HL-60 (cell line): Measurements from ENCODE around the gene GRM8.

Experiments
- DNase-seq, 2 experiments: peaks; one replicate each; pipeline ENCODE4 v3.0.0-alpha.2; 2010 to 2020; ENCODE audit warnings: low read depth in 1 of 2, low spot score in 1 of 2
- H3K27ac ChIP-seq: fragments of 250-450 bp; sonication (Bioruptor Pico); replicated peaks from 2 replicates; pipeline ENCODE4 v1.5.1; 2020; ENCODE audit warnings: mild to moderate bottlenecking, moderate library complexity
- H3K27me3 ChIP-seq: fragments of 250-450 bp; sonication (Bioruptor Pico); 2 replicates; pipeline ENCODE4 v1.5.1; 2021; ENCODE audit warnings: mild to moderate bottlenecking, moderate library complexity; ENCODE audit not compliant: insufficient read depth, poor library complexity, severe bottlenecking
- H3K4me3 ChIP-seq: replicated peaks from 2 replicates; pipeline ENCODE4 v1.5.1; 2011; ENCODE audit warnings: mild to moderate bottlenecking, control low read depth, low read length; ENCODE audit not compliant: insufficient read depth
- GABPA ChIP-seq: IDR thresholded peaks from 2 replicates; pipeline ENCODE4 v1.6.1; 2012; ENCODE audit warnings: low read depth
- POLR2AphosphoS5 ChIP-seq: IDR thresholded peaks from 2 replicates; pipeline ENCODE4 v1.6.1; 2012; ENCODE audit warnings: low read depth
- SPI1 ChIP-seq: IDR thresholded peaks from 2 replicates; pipeline ENCODE4 v1.6.1; 2012; ENCODE audit warnings: low read depth, mild to moderate bottlenecking, borderline replicate concordance
- TF ChIP-seq, protein P1 (sequence below): IDR thresholded peaks from one replicate; pipeline ENCODE4 v1.5.1; 2011; ENCODE audit warnings: low read length, control low read depth, inconsistent platforms; ENCODE audit not compliant: insufficient read depth
- TF ChIP-seq, protein P2 (sequence below): IDR thresholded peaks from 2 replicates; pipeline ENCODE4 v1.6.1; 2012; ENCODE audit warnings: low read depth; ENCODE audit not compliant: insufficient replicate concordance

GRM8 gene

DNA sequence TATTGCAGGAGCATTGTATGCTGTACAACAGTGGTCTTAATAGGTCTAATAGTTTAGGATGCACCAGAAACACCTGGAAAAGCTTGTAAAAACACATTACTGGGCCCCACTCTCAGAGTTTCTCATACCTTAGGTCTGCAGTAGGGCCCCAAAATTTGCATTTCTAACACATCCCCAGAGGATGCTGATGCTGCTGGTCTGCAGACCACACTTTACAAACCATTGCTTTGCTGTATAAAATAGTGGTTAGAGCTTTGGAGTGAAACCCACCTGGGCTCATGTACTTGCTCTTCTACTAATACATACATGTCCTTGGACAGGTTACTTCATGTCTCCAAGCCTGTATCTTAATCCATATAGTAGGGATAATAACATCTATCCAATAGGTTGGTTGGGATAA is 279.7 kb downstream of the GRM8 start:
- no peak for DNase-seq
- TF ChIP-seq, protein P1, sequence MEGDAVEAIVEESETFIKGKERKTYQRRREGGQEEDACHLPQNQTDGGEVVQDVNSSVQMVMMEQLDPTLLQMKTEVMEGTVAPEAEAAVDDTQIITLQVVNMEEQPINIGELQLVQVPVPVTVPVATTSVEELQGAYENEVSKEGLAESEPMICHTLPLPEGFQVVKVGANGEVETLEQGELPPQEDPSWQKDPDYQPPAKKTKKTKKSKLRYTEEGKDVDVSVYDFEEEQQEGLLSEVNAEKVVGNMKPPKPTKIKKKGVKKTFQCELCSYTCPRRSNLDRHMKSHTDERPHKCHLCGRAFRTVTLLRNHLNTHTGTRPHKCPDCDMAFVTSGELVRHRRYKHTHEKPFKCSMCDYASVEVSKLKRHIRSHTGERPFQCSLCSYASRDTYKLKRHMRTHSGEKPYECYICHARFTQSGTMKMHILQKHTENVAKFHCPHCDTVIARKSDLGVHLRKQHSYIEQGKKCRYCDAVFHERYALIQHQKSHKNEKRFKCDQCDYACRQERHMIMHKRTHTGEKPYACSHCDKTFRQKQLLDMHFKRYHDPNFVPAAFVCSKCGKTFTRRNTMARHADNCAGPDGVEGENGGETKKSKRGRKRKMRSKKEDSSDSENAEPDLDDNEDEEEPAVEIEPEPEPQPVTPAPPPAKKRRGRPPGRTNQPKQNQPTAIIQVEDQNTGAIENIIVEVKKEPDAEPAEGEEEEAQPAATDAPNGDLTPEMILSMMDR = no peak
- TF ChIP-seq SPI1 (no peak), GABPA (no peak), POLR2AphosphoS5 (no peak)
- TF ChIP-seq, protein P2, sequence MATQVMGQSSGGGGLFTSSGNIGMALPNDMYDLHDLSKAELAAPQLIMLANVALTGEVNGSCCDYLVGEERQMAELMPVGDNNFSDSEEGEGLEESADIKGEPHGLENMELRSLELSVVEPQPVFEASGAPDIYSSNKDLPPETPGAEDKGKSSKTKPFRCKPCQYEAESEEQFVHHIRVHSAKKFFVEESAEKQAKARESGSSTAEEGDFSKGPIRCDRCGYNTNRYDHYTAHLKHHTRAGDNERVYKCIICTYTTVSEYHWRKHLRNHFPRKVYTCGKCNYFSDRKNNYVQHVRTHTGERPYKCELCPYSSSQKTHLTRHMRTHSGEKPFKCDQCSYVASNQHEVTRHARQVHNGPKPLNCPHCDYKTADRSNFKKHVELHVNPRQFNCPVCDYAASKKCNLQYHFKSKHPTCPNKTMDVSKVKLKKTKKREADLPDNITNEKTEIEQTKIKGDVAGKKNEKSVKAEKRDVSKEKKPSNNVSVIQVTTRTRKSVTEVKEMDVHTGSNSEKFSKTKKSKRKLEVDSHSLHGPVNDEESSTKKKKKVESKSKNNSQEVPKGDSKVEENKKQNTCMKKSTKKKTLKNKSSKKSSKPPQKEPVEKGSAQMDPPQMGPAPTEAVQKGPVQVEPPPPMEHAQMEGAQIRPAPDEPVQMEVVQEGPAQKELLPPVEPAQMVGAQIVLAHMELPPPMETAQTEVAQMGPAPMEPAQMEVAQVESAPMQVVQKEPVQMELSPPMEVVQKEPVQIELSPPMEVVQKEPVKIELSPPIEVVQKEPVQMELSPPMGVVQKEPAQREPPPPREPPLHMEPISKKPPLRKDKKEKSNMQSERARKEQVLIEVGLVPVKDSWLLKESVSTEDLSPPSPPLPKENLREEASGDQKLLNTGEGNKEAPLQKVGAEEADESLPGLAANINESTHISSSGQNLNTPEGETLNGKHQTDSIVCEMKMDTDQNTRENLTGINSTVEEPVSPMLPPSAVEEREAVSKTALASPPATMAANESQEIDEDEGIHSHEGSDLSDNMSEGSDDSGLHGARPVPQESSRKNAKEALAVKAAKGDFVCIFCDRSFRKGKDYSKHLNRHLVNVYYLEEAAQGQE = no peak
- no peak overlapping the region for H3K4me3 ChIP-seq
- no peak overlapping the region for H3K27ac ChIP-seq
- H3K27me3 ChIP-seq = no peaks in the 10 kb centered on the region

DNA sequence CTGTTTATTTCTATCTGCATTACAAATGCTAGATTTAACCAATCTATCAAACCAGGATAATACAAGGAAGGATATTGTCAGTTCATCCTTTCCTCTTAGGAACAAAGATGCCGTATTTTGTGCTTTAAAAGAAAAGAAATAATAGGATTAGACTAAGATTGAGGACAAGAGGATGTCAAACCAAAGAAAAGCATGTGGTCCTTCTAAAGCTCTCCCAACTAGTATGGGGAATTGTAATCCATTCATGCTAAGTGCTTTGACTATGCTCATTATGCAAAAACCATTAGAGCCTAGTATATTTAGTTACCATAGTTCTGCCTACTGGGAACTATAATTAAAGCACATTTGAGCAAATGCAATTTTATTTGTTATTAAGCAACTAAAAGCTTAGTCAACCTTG is 280.2 kb downstream of the GRM8 start:
- no peak overlapping the region for H3K4me3 ChIP-seq
- no peaks in the 10 kb centered on the region for H3K27me3 ChIP-seq
- no peak overlapping the region for H3K27ac ChIP-seq
- no peak for DNase-seq
- no peak for TF ChIP-seq GABPA
- TF ChIP-seq, protein P2 = no peak
- TF ChIP-seq POLR2AphosphoS5 = no peak
- TF ChIP-seq, protein P1 = no peak

DNA sequence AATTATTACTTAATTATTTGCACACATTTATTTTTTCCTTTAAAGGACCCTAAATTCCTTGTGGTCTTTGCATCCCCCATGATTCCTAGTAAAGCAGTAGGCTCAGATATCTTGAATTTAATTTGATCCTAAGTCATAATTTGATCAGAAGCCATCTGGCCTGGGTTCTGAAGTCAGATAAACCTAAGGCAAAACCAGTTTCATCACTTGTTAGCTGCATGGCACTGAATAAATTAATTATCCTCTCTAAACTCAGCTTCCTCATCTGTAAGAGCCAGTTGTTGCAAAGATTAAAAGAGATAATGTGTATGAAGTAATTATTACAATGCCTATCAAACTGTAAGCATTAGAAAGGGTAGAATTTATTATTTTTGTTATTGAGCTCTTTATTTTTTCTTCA is 293.1 kb downstream of the GRM8 start:
- Histone ChIP-seq H3K4me3 (no peak overlapping the region), H3K27me3 (no peaks in the 10 kb centered on the region), H3K27ac (no peak overlapping the region)
- no peak for DNase-seq
- TF ChIP-seq GABPA (no peak), SPI1 (no peak), POLR2AphosphoS5 (no peak)
- TF ChIP-seq, protein P1 = no peak
- TF ChIP-seq, protein P2 = no peak
